ENCODE data around the gene PRDX5. TPM values are rescaled to one million over a fixed set of nuclear protein-coding genes. Genes with fewer than 3 reads are reported as not detected.

The PRDX5 gene
- total and polyA plus RNA-seq, 9 of the 15 experiments (the other 6 are each of a cell fraction or from before 2014, with no cell fraction given), result 40.8 to 327 (median 204) TPM

DNA sequence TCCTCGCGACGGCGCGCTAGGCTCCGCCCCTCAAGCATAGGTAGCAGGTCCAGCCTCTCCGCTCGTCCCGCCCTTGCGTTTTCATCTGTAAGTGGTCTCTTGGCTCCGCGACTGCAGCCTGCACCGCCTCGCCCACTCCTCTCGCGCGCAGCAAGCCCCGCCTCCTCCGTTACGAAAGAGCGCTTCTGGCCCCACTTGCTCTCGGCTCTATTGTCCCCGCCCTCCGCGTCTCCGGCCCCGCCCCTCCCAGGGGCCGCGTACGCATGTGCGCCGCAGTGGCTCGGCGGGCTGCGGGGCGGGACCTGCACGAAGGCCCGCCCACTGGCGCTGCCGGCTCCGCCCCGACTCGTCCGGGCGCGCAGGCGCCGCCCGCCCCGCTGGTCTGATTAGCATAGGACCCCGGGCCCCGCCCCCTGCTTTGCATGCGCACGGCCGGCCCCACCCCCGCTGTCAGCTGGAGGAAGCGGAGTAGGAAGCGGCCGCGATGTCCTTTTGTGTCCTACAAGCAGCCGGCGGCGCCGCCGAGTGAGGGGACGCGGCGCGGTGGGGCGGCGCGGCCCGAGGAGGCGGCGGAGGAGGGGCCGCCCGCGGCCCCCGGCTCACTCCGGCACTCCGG is 12.7 kb upstream of the PRDX5 start, which contains the start of gene ESRRA (continued):
- TF ChIP-seq FOXP4 (CRISPR knock-in tag; IDR thresholded peaks at IDR 0.05; ENCODE audit: borderline replicate concordance), result no peak
- TF ChIP-seq ELF1 (tag; IDR thresholded peaks at IDR 0.05), result 0 out of 2 replicates have a peak, but pooled peaks have one; percentile 34
- no peak for TF ChIP-seq XRCC3 (IDR thresholded peaks at IDR 0.05)
- TF ChIP-seq ETS1 (conservative IDR thresholded peaks at IDR 0.05; ENCODE audit: control insufficient read depth, low read depth, low read length), result peak; percentile 42; the same call in 1 of the 2 replicates
- TF ChIP-seq XRCC5 (IDR thresholded peaks at IDR 0.05; ENCODE audit: low read depth, low read length), result no peak
- TF ChIP-seq ZBTB43 (CRISPR knock-in tag; IDR thresholded peaks at IDR 0.05), result no peak
- TF ChIP-seq PHF8 (IDR thresholded peaks at IDR 0.05; ENCODE audit: borderline replicate concordance, low read length), result peak; percentile 23; the same call in 1 of the 2 replicates
- no peak for TF ChIP-seq ZNF592 (IDR thresholded peaks at IDR 0.05)
- TF ChIP-seq UBTF (IDR thresholded peaks at IDR 0.05; ENCODE audit: borderline replicate concordance in 1 of 2, low read depth in 2 of 2, low read length in 2 of 2), result no peak
- TF ChIP-seq POU5F1 (IDR thresholded peaks at IDR 0.05; ENCODE audit: borderline replicate concordance, low read depth, low read length, partially characterized antibody), result no peak
- no peak for TF ChIP-seq ZNF146 (CRISPR knock-in tag; IDR thresholded peaks at IDR 0.05; ENCODE audit: unreplicated experiment)
- TF ChIP-seq COPS2 (conservative IDR thresholded peaks at IDR 0.05), result no peak
